ENCODE data around the gene EHMT2. TPM values are rescaled to one million over a fixed set of nuclear protein-coding genes. Genes with fewer than 3 reads are reported as not detected.

The EHMT2 gene
- total and polyA plus RNA-seq, 2 of the 4 experiments (the other 2 are of a cell fraction): 38.0 to 51.2 TPM

- Histone ChIP-seq H2BK5ac (ENCODE audit: low read depth, low read length, poor library complexity, severe bottlenecking) (no peak overlapping the region), H2AK9ac (replicated peaks; ENCODE audit: low read depth, low read length, poor library complexity) (peak overlapping the region; percentile 42), H3K4me2 (ENCODE audit: low read depth, low read length) (peak overlapping the region; percentile 34; the same call in 1 of the 2 replicates), H4K91ac (ENCODE audit: insufficient read depth, low read depth, low read length) (no peak overlapping the region), H2BK20ac (ENCODE audit: low read depth, low read length) (no peak overlapping the region), H3K36me3 (ENCODE audit: control insufficient read depth, insufficient read depth, low read length) (no peaks in the 10 kb centered on the region), H4K5ac (ENCODE audit: low read depth, low read length) (no peak overlapping the region), H3K56ac (ENCODE audit: extremely low read depth, insufficient read depth, low read length) (no peak overlapping the region), H2BK120ac (ENCODE audit: low read depth, low read length) (peak overlapping the region; percentile 8; the same call in 1 of the 2 replicates), H2AK5ac (ENCODE audit: low read depth, low read length) (no peak overlapping the region), H3K4me1 (ENCODE audit: control insufficient read depth, insufficient read depth, low read length) (peaks cover 1% of the 10 kb centered on the region; the same call in 1 of the 2 replicates), H3K27me3 (ENCODE audit: control insufficient read depth, insufficient read depth, low read length) (peaks cover under 1% of the 10 kb centered on the region; the same call in 1 of the 2 replicates), H3K79me1 (ENCODE audit: low read depth in 1 of 2, low read length in 2 of 2) (no peaks in the 10 kb centered on the region), H3K18ac (ENCODE audit: low read depth, low read length) (no peak overlapping the region), H2BK15ac (ENCODE audit: low read depth, low read length) (no peak overlapping the region), H4K20me1 (ENCODE audit: insufficient read depth, low read length) (no peaks in the 10 kb centered on the region), H3K14ac (replicated peaks; ENCODE audit: low read depth, low read length) (no peak overlapping the region; the same call in 1 of the 2 replicates), H3K23ac (ENCODE audit: low read depth, low read length) (no peak overlapping the region), H3K4me3 (ENCODE audit: insufficient read depth, low read depth, low read length) (no peak overlapping the region), H3K9me3 (ENCODE audit: control insufficient read depth, insufficient read depth, low read length) (no peaks in the 10 kb centered on the region), H3K9me1 (ENCODE audit: insufficient read depth, low read length) (0 out of 2 replicates have a peak, but pooled peaks cover 3% of the 10 kb centered on the region), H4K8ac (ENCODE audit: low read depth in 2 of 2, low read length in 2 of 2) (peak overlapping the region in 1 of 2 experiments; percentile 27; a peak in 1 of 4 replicates), H3K27ac (ENCODE audit: insufficient read depth, low read length) (no peak overlapping the region), H3K4ac (ENCODE audit: low read depth, low read length) (no peak overlapping the region; the same call in 1 of the 2 replicates), H2AFZ (replicated peaks; ENCODE audit: low read length, poor library complexity) (peak overlapping the region; percentile 84), H3K9ac (ENCODE audit: low read depth, low read length) (no peak overlapping the region; the same call in 1 of the 2 replicates)
- ATAC-seq (ENCODE audit: low read depth): no peak
- intact Hi-C loops (cut with micrococcal nuclease): loop anchor here (2.0 kb wide), 1 partner anchor 13 kb away; no protein-coding TSS in a partner anchor
- dilution Hi-C loops (cut with HindIII; ENCODE audit: low sequenced_read_pairs, unreplicated experiment): no loop called here
- ChIA-PET CTCF (no interaction called here), POLR2A (ENCODE audit: unreplicated experiment) (no interaction called here)
- in situ Hi-C loops (cut with MboI; ENCODE audit: low sequenced_read_pairs): no loop called here
- no peak for DNase-seq
- no peak for TF ChIP-seq USF2 (IDR thresholded peaks at IDR 0.05; ENCODE audit: low read depth, low read length)
- TF ChIP-seq RAD21 (IDR thresholded peaks at IDR 0.05; ENCODE audit: low read length): no peak
- TF ChIP-seq RCOR1 (IDR thresholded peaks at IDR 0.05; ENCODE audit: insufficient replicate concordance, low read length): no peak
- TF ChIP-seq ELK1 (IDR thresholded peaks at IDR 0.05; ENCODE audit: borderline replicate concordance, low read depth, low read length): no peak
- no peak for TF ChIP-seq RFX5 (IDR thresholded peaks at IDR 0.05; ENCODE audit: low read depth, low read length)
- no peak for TF ChIP-seq CTCF (conservative IDR thresholded peaks at IDR 0.05; ENCODE audit: low read depth, low read length)
- no TSS peak for BruUV-seq (replicated peaks)
- WGBS, 2 experiments (ENCODE audit: extremely low coverage in 2 of 2, insufficient read length in 1 of 2): 71% methylated on average over 6 of the region's 11 CpGs; no CpG with 5 or more reads in 1 of the 2 experiments
Measured at GRCh38 chr6:31927863-31928671, 30.6 kb upstream of the EHMT2 start.
